Stimulated activated CD8-positive, alpha-beta memory T cell treated with anti-CD3 and anti-CD28 coated beads, Interleukin-15, amount 100 ng/mL, for 4 hours (primary cell): ENCODE measurements around the gene GATB.

ENCODE experiments used
- DNase-seq, 2 donors: peaks; one replicate each; pipeline ENCODE4 v3.0.0-alpha.2; 2020; ENCODE audit warnings: low read depth in 2 of 2

GATB gene

DNA sequence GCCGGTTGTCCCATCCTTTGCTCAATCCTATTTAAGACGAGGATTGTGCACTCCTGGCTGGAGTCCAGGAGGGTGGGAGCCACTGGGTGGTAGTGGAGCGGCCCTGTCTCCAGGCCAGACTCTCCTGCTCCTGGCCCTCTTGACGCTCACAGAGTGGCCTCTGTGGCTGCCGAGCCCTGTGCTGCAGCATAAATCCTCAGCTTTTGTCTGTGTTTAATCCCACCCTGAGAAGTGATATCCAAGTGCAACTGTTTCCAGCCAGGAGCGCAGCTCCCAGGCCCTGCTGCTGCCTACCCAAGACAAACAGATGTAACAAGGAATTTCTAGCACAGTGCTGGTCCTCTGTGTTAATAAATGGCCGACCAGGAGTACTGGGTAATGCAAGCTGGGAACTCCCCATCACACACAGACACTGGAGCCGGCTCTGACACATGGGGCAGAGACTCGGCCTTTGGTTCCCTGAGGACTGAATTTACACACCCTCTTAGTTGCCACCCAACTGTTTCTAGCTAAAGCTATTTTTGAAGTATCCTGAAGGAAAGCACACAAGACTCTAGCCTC, 85.3 kb downstream of the GATB start:
- DNase-seq: no peak

GRCh38 chr4:151674804-151675391, 85.9 kb downstream of the GATB start:
- DNase-seq: no peak

GRCh38 chr4:151673908-151674520, 86.8 kb downstream of the GATB start:
- no peak for DNase-seq

- DNase-seq: no peak
Measured at GRCh38 chr4:151672996-151673395, 87.8 kb downstream of the GATB start.

DNA sequence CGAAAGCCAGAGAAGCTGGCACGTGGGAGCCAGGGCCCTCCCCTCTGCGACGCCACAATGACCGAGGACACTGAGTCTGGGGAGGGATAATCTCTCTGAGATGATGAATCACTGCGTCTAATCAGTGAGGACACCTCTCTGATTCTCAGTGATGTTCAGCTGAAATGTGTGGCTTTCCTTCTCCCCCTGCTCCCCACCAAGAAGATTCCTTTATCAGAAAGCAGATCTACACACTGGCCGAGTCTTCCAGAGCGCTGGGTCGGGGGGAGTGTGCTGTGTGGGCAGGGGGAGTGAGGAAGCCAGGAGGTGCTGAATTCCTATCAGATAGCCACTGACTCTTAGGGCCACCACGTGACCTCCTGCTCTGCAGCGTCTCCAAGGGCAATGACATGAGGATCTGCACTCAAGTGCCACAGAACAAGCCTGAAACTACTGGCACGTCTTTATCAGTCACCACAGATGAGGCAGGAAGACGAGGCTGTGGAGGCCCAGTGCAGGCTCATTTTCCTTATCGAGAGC, 89.2 kb downstream of the GATB start:
- no peak for DNase-seq

- no peak for DNase-seq
Measured at GRCh38 chr4:151670843-151671242, 90.0 kb downstream of the GATB start.

GRCh38 chr4:151669990-151670389, 90.8 kb downstream of the GATB start:
- no peak for DNase-seq

DNA sequence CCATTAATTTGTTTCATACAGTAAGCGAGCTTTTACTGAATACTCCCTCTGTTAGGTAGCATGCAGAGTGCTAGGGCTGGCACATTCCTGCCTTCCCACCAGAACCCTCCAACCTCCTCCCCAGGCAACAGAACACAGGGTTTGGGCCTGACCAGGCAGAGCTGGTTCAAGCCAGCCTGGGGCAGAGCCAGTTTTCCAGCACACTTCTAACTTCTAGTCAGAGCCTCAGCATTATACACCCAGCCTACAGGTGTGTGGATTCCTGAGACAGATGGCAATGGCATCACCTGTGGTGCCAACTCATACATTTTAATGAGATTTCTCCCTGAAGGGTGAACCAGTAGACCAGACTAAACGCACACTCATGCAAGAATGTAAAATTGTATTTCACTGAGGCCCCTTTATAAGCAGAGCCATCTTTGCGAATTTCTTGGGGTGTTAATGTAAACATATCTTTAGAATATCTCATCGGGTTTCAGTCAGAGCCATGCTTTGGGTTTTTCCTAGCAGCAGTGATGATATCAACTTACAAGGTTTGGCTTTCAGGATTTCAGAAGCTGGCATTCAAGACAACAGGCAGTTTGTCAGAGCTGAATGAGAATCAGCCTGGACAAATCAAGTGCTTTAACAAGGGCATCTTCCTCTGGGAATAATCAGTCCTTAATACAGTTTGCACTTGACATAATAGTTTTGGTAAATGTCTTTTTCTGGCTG, 92.0 kb downstream of the GATB start:
- no peak for DNase-seq

DNA sequence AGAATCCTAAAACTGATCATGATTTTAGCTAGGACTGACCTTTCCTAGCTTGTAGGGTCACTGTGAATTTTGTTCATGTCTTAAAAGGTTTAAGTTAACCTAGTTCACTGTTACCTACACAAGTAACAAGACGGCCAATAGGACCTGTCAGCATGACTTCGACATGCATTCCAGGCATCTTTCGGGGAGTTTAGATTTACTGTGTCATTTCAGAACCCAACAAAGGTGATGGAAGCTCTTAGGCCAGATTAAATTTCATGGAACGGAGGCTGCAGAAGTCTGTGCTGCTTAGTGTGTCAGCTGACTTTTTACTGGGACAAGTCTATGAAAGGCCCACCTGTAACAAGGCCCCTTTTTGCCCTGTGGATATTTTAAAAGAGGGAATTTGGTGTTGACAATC, 93.1 kb downstream of the GATB start:
- DNase-seq: no peak

GRCh38 chr4:151667048-151667447, 93.8 kb downstream of the GATB start:
- no peak for DNase-seq

DNA sequence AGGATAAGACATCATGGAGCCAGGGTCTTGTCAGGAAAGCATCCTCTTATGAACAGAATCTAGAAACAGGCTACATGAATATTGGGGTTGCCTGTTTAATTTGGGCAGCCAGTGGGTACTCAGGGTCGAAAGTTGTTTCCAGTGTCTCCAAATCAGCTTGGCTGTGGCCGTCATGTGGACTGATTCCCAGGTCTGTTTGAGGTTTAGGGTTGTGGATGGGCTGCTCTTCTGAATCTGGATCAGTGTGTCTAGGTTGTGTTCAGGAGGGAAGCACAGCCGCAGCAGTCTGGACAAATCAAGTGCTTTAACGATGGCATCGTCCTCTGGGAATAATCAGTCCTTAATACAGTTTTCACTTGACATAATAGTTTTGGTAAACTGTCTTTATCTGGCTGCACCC, 94.3 kb downstream of the GATB start:
- no peak for DNase-seq

DNA sequence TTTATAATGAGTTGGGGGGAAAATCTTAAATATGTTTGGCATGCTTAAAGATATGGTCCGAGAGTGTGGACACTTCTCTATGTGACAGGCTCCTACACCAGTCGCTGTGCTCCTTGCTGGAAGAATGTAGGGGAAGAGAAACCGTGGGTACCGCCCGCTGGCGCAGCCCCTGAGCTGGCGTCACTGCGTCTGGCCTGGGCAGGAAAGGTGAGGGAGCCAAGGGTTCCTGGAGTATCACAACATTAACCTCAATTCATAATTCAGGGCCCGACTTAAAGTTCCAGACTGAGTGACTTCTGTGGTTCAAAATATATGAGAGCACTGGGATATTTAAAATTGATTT, 95.1 kb downstream of the GATB start:
- no peak for DNase-seq

DNA sequence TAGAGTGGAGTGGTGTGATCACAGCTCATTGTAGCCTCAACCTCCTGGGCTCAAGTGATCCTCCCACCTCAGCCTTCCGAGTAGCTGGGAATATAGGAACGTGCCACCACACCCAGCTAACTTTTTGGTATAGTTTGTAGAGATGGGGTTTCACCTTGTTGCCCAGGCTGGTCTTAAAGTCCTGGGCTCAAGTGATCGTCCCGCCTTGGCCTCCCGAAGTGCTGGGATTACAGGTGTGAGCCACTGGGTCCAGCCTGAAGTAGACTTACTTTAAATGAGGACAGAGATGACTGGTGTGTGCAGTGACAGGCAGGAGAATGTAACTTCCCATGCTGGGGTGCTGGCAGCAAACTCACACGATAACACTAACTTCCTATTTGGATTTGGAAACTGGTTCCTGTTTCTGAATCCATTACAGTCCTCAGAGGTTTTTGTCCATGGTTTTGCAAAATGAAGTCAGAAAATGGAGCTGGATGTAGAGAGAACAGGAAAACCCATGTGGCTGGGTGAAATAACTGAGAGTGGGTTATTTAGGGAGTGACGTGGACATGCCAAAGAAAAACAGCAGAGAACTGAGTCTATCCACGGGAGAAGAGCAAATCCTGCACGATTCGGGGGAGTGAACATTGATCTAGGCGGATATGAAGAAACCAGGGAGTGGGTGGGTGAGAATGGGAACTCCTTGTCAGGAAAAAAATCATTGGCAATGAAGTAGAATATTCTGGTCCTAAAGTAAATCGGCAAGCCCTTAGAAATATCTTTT, 95.6 kb downstream of the GATB start:
- no peak for DNase-seq

- no peak for DNase-seq
Measured at GRCh38 chr4:151664289-151664688, 96.5 kb downstream of the GATB start.

GRCh38 chr4:151663109-151663508, 97.7 kb downstream of the GATB start:
- DNase-seq: no peak

DNA sequence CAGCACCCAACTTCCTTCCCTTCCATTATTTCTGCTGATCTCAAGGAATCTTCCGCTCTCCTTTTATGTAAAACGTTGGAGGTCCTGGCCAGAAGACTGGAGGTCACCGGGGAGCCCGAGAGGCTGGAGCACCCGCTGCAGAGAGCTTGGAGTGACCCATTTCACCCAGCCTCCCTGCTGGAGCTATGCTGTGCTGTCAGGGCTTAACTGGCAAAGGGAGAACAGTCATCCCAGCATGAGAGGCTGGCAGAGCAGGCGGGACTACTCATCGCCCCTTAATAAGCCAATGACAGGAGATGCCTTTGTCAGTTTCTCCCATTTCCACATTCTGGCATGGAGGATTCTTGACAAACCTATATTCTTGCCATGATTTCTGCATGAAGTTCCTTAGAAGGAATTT, 98.9 kb downstream of the GATB start:
- DNase-seq: no peak

DNA sequence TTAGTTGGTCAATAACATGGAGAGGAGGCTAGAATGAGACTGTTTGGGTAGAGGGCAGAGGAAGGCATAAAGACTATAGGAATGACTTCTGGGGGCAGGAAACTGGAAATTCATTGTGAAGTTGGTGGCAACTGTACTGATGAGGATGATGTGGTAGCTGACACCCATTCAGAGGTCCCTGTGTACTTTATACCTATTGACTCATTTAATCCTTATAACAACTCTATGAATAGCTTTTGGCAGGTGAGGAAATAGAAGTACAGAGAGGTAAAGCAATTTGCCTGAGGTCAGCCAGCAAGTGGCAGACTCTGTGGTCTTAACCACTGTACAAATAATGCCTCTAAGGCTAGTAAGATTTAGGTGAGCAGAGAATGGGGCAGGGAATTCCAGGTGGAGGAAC, 100.1 kb downstream of the GATB start:
- DNase-seq: no peak

- DNase-seq: no peak
Measured at GRCh38 chr4:151659601-151660364, 101.0 kb downstream of the GATB start.

DNA sequence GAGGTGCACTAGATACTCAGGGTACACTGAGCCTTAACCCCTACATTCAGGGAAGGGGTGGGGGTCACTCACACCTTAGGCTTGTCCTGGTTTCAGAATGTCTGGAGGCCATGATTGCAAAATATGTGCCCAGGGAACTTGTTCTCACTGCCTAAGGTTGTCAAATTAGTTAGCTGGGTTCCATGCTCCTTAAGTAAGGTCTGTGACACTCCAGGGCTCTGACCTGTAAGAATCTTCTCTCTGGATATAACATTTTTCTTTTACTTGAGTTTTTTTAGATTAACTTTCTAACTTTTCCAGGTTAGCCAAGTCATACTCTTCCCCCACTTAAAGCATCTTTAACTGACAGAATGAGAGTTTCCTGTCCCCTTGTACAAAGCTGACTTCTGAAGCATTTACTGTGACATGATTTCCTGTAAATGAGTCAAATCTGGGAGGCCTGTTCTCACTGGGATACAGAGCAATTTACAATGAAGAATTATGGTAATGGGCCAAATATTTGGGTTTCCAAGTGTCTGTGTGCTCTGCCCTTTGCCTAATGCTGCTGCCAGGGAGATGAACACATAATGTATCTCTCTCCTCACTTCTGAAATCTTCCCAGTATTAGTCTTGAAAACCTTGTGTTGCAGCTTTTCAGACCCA, 101.7 kb downstream of the GATB start:
- DNase-seq: no peak

- DNase-seq: no peak
Measured at GRCh38 chr4:151657896-151658295, 102.9 kb downstream of the GATB start.

- DNase-seq: no peak
Measured at GRCh38 chr4:151656058-151656457, 104.7 kb downstream of the GATB start.
